GM10847 (cell line): ENCODE data around the gene TGFBR3L.

ENCODE experiments used
- POLR2A ChIP-seq: IDR thresholded peaks from 2 replicates; pipeline ENCODE4 v1.6.1; 2011; ENCODE audit not compliant: insufficient read length; ENCODE audit errors: extremely low read depth

Gene TGFBR3L

GRCh38 chr19:7965921-7966665 is 51.5 kb downstream of the TGFBR3L start:
- no peak for TF ChIP-seq POLR2A

- no peak for TF ChIP-seq POLR2A
Observed at GRCh38 chr19:7968008-7968795, 53.6 kb downstream of the TGFBR3L start.
